NCI-H526 treated with DMSO at 0.1 percent for 48 hours (cell line): ENCODE measurements around the gene OR56A4.

Source experiments
- DNase-seq: peaks from one replicate; lab custom pipeline; 2025; lab: John Stamatoyannopoulos, UW

The OR56A4 gene, protein sequence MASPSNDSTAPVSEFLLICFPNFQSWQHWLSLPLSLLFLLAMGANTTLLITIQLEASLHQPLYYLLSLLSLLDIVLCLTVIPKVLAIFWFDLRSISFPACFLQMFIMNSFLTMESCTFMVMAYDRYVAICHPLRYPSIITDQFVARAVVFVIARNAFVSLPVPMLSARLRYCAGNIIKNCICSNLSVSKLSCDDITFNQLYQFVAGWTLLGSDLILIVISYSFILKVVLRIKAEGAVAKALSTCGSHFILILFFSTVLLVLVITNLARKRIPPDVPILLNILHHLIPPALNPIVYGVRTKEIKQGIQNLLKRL

DNA sequence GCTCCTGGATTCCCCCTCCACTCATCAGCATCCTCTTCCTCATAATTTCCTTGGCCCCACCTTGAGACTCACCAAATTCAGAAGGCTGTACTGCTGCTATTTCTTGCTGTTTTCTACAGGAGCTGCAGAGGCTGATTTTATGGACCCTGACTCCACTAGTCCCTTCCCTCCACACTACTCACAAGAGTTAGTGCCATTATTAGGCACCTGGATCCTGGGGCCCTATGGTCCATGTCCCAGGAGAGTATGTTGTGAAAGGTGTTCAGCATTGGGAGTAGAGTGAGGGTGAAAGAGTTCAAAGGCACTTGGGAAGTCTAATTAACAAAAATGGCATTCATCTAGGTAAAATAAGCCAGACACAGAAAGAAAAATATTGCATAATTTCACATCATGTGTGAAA, at the start of gene OR56A4:
Gene OR56A4 (minus strand): TSS at position 101 of the 400 bp plus-strand sequence. CDS start 3,954 bp downstream, outside the sequence.
- no peak for DNase-seq

- no peak for DNase-seq
Observed at GRCh38 chr11:6055569-6055968, 48.8 kb upstream of the OR56A4 start.

GRCh38 chr11:6052374-6052773, 45.6 kb upstream of the OR56A4 start:
- no peak for DNase-seq

- DNase-seq = no peak
Observed at GRCh38 chr11:6040874-6041273, 34.1 kb upstream of the OR56A4 start.

DNA sequence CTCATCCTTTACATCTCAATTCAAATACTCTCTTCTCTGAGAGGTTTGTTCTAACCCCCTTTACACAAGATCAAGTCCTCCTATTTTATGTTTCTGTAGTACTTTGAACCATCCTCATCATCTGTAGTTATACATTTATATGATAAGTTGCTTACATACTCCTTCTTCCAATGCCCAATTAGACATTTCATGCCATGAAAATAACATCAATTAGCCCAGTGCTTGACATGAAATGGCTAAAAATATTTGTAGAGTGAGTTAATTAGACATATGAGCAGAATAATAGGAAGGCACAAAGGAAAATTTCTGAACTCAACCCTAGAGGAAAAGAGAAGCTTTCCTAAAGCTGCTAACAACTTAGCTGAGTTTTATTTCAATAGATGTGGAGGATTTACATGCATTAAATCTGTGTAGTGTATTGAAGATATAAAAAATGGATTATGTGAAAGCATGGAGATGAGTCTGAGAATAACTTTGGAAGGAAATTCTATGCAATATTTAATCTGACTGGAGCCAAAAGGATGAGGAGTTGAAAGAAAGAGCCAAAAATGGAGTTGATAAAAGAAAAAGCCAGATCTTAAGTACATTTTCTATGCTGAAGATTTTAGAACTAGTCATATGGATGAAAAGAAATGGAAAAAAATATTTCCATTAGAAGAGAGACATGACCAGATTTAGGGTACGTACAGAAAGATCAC, 24.1 kb upstream of the OR56A4 start, which contains the start of gene OR56A1:
Gene OR56A1 (minus strand): TSS at position 51 of the 698 bp plus-strand sequence. CDS start 3,066 bp downstream, outside the sequence.
- no peak for DNase-seq

GRCh38 chr11:6027501-6027900, 20.8 kb upstream of the OR56A4 start:
- DNase-seq = no peak

- DNase-seq = no peak
Observed at GRCh38 chr11:6025056-6025455, 18.3 kb upstream of the OR56A4 start.

DNA sequence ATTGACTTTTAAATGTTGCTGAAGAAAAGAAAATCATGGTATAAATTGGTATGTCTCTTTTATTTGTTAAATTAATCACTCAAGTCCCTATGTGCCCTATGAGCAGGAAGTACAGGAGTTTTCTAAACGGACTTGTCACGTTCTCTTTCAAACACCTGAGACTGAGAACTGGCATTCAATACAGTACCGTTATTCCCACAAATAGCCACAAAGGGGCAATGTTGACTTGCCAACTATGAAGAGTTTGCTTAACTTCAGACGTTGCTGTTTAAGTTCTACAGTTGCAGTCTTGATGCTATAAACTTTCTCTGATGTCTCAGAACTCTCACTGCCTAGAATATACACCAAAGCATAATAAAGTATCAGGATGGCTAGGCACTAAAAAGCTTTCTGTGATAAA, 16.2 kb upstream of the OR56A4 start:
- peak; percentile 31 for DNase-seq

GRCh38 chr11:6013042-6013441, 6.3 kb upstream of the OR56A4 start:
- DNase-seq = no peak

DNA sequence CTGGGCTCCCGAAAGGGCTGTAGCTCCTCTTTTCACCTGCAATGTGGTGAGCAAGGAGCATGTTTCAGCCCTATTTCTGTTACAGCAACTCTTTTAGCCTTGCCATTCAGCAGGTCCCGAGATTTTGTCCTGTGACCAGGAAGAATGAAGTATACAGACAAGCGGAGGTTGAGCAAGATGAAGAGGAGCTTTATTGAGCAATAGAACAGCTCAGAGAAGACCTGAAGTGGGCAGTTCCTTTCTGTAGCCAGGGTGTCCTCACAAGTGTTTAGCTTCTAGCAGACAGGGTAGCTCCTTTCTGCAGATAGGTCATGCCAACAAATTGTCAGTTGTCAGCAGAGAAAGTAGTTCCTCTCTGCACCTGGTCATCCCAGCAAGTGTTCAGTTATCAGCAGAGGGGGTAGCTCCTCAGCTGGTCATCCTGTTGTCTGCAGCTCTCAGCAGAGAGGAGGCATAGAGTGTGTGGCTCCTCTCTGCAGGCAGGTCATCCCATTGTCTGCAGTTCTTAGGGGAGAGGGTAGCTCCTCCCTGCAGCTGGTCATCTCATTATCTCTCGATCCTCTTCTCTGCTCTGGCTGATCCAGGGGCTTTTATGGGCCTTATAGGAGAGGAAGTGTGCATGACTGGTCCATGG, 5.4 kb upstream of the OR56A4 start:
- no peak for DNase-seq

GRCh38 chr11:6006395-6006794, 351 bp downstream of the OR56A4 start:
- DNase-seq = no peak

GRCh38 chr11:6002202-6002699, 4.5 kb downstream of the OR56A4 start:
- DNase-seq = no peak

DNA sequence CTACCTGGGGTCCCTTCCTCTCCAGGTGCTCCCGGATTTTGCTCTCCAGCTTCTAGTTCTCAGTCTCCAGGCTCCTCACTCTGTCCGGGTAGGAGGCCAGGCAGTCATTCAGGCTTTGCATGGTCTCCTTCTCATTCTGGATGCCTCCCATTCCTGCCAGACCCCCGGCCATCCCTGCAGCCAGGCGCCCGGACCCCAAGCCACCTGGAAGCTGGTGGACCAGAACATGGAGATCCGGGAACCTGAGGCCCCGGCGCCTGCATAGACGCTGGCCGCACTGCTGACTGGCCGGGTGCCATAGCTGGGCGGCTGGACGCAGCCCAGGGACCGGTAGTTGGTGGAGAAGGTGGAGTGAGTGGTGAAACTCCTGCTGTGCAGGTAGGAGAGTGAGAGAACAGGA, 12.0 kb downstream of the OR56A4 start:
- DNase-seq = no peak

GRCh38 chr11:5992604-5993251, 14.0 kb downstream of the OR56A4 start:
- peak; percentile 9 for DNase-seq

GRCh38 chr11:5992150-5992549, 14.6 kb downstream of the OR56A4 start:
- DNase-seq = no peak

GRCh38 chr11:5989203-5989602, 17.5 kb downstream of the OR56A4 start:
- DNase-seq = no peak

DNA sequence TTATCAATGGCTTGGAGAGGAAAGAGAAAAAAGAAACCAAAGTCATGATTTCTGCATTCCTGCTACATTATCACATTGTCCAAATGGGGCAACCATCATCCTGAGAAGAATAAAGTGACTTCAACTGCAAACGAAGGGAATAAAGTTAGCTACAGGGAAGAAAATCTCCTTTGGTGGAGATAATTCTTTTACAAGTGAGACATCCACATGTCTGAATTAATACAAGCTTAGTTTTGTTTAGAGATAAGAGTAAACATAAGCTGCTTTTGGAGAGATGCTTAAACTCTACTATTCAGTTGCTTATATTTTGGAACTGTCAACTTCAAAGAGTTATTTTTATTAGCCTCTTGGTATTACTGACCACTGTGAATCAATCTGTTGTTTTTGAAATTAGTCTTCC, 19.9 kb downstream of the OR56A4 start, which contains the start of gene OR52L1:
Gene OR52L1 (minus strand): TSS at position 101 of the 400 bp plus-strand sequence. CDS start 55 bp downstream, at position 46.
- no peak for DNase-seq

DNA sequence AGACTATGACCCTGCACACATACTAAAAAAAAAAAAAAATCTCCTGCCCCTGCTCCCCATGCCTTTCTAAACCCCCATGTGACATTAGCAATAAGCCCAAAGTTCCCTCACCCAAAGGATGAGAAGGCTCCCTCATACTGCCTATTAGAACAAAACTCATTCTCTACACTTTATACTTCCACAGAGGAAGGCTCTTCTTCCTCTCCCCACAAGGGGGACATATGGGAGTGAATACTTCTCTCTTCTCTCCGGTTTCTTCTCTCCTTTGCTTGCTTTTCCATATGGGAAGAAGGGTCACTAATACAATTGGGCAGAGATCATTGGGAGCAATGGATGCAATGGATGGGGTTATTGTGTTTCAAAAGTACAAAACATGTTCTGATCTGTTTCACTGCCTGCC, 23.3 kb downstream of the OR56A4 start:
- no peak for DNase-seq

DNA sequence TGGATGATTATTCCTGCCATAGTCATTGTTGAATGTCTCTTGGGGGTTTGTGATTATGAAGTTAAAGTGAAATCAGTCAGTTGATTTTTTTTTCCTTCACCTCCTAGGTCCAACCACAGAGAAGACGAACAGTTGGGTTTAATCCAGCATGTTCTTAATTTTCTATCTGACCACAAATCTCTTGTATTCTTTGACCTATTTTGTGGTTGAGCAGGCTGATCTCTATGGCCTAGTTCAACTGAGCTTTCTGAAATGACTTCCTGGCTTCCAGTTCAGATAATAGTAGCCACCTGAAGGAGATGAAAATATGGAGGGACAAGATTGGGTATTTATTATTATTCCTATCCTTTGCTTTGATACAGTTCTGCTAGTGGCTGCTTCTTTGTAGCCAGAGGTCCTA, 33.2 kb downstream of the OR56A4 start:
- no peak for DNase-seq

DNA sequence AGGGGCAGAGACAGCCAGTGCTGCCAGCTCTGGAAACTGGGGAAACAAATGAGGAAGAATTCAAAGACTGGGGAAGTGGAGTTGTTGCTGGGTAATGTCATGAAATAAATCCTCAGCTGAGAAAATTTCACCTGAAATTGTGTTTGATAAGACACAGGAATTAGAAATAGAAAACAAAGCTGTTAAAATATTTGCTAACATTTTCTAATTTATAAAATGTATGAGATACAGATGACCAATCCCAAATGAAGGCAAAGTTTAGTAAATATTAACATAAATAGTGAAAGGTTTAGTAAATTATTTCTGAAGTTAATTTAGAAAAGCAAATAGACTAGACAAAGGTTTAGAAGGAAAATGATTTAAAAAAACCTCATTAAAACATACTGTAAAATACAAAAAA, 38.4 kb downstream of the OR56A4 start, which contains the start of gene OR56A5:
Gene OR56A5 (minus strand): TSS at position 101 of the 400 bp plus-strand sequence. CDS start 0 bp downstream, at position 101.
- no peak for DNase-seq

DNA sequence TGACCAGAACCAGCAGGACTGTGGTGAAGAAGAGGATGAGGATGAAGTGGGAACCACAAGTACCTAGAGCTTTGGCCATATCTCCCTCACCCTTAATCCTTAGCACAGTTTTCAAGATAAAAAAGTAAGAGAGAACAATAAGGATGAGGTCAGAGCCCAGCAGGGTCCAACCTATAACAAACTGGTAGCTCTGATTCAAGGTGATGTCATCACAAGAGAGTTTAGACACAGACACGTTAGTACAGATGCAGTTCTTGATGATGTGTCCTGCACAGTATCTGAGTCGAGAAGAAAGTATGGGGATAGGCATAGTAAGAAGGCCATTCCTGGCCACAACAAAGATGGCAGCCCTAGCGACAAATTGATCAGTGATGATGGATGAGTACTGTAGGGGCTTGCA, 39.0 kb downstream of the OR56A4 start:
- DNase-seq = no peak

GRCh38 chr11:5966958-5967357, 39.8 kb downstream of the OR56A4 start:
- no peak for DNase-seq
